ENCODE measurements around the gene BBOX1. TPM values are rescaled to one million over a fixed set of nuclear protein-coding genes. Genes with fewer than 3 reads are reported as not detected.
"Not testable (repeated sequence)": the region's sequence is repeated elsewhere in the genome, so short reads cannot be mapped to it uniquely, and the experiment has no call there.

The BBOX1 gene
- total RNA-seq, 1 donor from 2014 or later: not detected

- Mint-ChIP-seq H3K27me3 (ENCODE audit: low read depth) (no peaks in the 10 kb centered on the region), H3K4me3 (ENCODE audit: low read depth) (no peak overlapping the region), H3K27ac (no peak overlapping the region), H3K9me3 (no peaks in the 10 kb centered on the region), H3K4me1 (ENCODE audit: low read depth) (no peaks in the 10 kb centered on the region), H3K36me3 (ENCODE audit: low read depth) (no peaks in the 10 kb centered on the region)
- intact Hi-C loops (cut with micrococcal nuclease): loop anchor here (2.0 to 10.0 kb wide), 2 partner anchors 405 to 875 kb away; no protein-coding TSS in a partner anchor
- no peak for DNase-seq (ENCODE audit: low spot score)
Observed at GRCh38 chr11:27159335-27159679, 118.7 kb downstream of the BBOX1 start.

GRCh38 chr11:27161071-27161470 lies 120.5 kb downstream of the BBOX1 start:
- H3K4me3 Mint-ChIP-seq (ENCODE audit: low read depth): no peak overlapping the region
- no peaks in the 10 kb centered on the region for H3K4me1 Mint-ChIP-seq (ENCODE audit: low read depth)
- intact Hi-C loops (cut with micrococcal nuclease): no loop called here
- H3K36me3 Mint-ChIP-seq (ENCODE audit: low read depth): no peaks in the 10 kb centered on the region
- no peaks in the 10 kb centered on the region for H3K9me3 Mint-ChIP-seq
- no peak for DNase-seq (ENCODE audit: low spot score)
- no peak overlapping the region for H3K27ac Mint-ChIP-seq
- H3K27me3 Mint-ChIP-seq (ENCODE audit: low read depth): no peaks in the 10 kb centered on the region

GRCh38 chr11:27162237-27162636 lies 121.6 kb downstream of the BBOX1 start:
- Mint-ChIP-seq H3K27me3 (ENCODE audit: low read depth) (no peaks in the 10 kb centered on the region), H3K36me3 (ENCODE audit: low read depth) (no peaks in the 10 kb centered on the region), H3K27ac (no peak overlapping the region), H3K4me1 (ENCODE audit: low read depth) (no peaks in the 10 kb centered on the region), H3K9me3 (no peaks in the 10 kb centered on the region), H3K4me3 (ENCODE audit: low read depth) (no peak overlapping the region)
- intact Hi-C loops (cut with micrococcal nuclease): no loop called here
- DNase-seq (ENCODE audit: low spot score): no peak

GRCh38 chr11:27166130-27166529 lies 125.5 kb downstream of the BBOX1 start:
- Mint-ChIP-seq H3K4me3 (ENCODE audit: low read depth) (no peak overlapping the region), H3K27me3 (ENCODE audit: low read depth) (no peaks in the 10 kb centered on the region), H3K27ac (no peak overlapping the region), H3K36me3 (ENCODE audit: low read depth) (no peaks in the 10 kb centered on the region), H3K4me1 (ENCODE audit: low read depth) (no peaks in the 10 kb centered on the region), H3K9me3 (no peaks in the 10 kb centered on the region)
- intact Hi-C loops (cut with micrococcal nuclease): no loop called here
- DNase-seq (ENCODE audit: low spot score): no peak

GRCh38 chr11:27171376-27171958 lies 130.9 kb downstream of the BBOX1 start:
- no peaks in the 10 kb centered on the region for H3K27me3 Mint-ChIP-seq (ENCODE audit: low read depth)
- H3K4me1 Mint-ChIP-seq (ENCODE audit: low read depth): no peaks in the 10 kb centered on the region
- intact Hi-C loops (cut with micrococcal nuclease): no loop called here
- H3K4me3 Mint-ChIP-seq (ENCODE audit: low read depth): no peak overlapping the region
- DNase-seq (ENCODE audit: low spot score): no peak
- H3K36me3 Mint-ChIP-seq (ENCODE audit: low read depth): no peaks in the 10 kb centered on the region
- H3K27ac Mint-ChIP-seq: no peak overlapping the region
- no peaks in the 10 kb centered on the region for H3K9me3 Mint-ChIP-seq

- Mint-ChIP-seq H3K27ac (no peak overlapping the region), H3K4me1 (ENCODE audit: low read depth) (no peaks in the 10 kb centered on the region), H3K27me3 (ENCODE audit: low read depth) (no peaks in the 10 kb centered on the region), H3K36me3 (ENCODE audit: low read depth) (no peaks in the 10 kb centered on the region), H3K9me3 (no peaks in the 10 kb centered on the region), H3K4me3 (ENCODE audit: low read depth) (no peak overlapping the region)
- intact Hi-C loops (cut with micrococcal nuclease): no loop called here
- DNase-seq (ENCODE audit: low spot score): no peak
Observed at GRCh38 chr11:27173545-27173944, 132.9 kb downstream of the BBOX1 start.

- Mint-ChIP-seq H3K9me3 (no peaks in the 10 kb centered on the region), H3K27ac (no peak overlapping the region)
Observed at GRCh38 chr11:27174021-27174420, 133.4 kb downstream of the BBOX1 start.

GRCh38 chr11:27174672-27175210 lies 134.1 kb downstream of the BBOX1 start:
- H3K27ac Mint-ChIP-seq: no peak overlapping the region
- H3K4me3 Mint-ChIP-seq (ENCODE audit: low read depth): no peak overlapping the region
- no peaks in the 10 kb centered on the region for H3K4me1 Mint-ChIP-seq (ENCODE audit: low read depth)
- no peaks in the 10 kb centered on the region for H3K36me3 Mint-ChIP-seq (ENCODE audit: low read depth)
- DNase-seq (ENCODE audit: low spot score): no peak
- no peaks in the 10 kb centered on the region for H3K27me3 Mint-ChIP-seq (ENCODE audit: low read depth)
- intact Hi-C loops (cut with micrococcal nuclease): no loop called here
- H3K9me3 Mint-ChIP-seq: no peaks in the 10 kb centered on the region

More at GRCh38 chr11:27174021-27174420, 133.4 kb downstream of the BBOX1 start:
- intact Hi-C loops (cut with micrococcal nuclease): no loop called here
- no peak for DNase-seq (ENCODE audit: low spot score)
- H3K36me3 Mint-ChIP-seq (ENCODE audit: low read depth): no peaks in the 10 kb centered on the region
- no peaks in the 10 kb centered on the region for H3K4me1 Mint-ChIP-seq (ENCODE audit: low read depth)
- no peaks in the 10 kb centered on the region for H3K27me3 Mint-ChIP-seq (ENCODE audit: low read depth)
- H3K4me3 Mint-ChIP-seq (ENCODE audit: low read depth): no peak overlapping the region

GRCh38 chr11:27175562-27175961 lies 134.9 kb downstream of the BBOX1 start:
- H3K4me1 Mint-ChIP-seq (ENCODE audit: low read depth); H3K4me3 Mint-ChIP-seq (ENCODE audit: low read depth); intact Hi-C loops (cut with micrococcal nuclease); DNase-seq (ENCODE audit: low spot score); H3K36me3 Mint-ChIP-seq (ENCODE audit: low read depth); H3K27me3 Mint-ChIP-seq (ENCODE audit: low read depth); H3K9me3 Mint-ChIP-seq; H3K27ac Mint-ChIP-seq: not testable (repeated sequence)

Other genes with a start within 250 kb of the BBOX1 start
- gene FIBIN, start 46.7 kb upstream of the BBOX1 start, total RNA-seq: not detected in 2 replicates